ENCODE data around the gene ALKBH2. TPM values are rescaled to one million over a fixed set of nuclear protein-coding genes. Genes with fewer than 3 reads are reported as not detected.

The ALKBH2 gene
- 20.2 and 24.8 TPM in 2 replicates for total RNA-seq

GRCh38 chr12:109093022-109093918, at the start of gene ALKBH2:
ALKBH2 (minus strand) TSS chr12:109093472; CDS start chr12:109092786, 686 bp downstream.

GRCh38 chr12:109115758-109116610, 22.7 kb upstream of the ALKBH2 start, which contains the start of gene ACACB:
ACACB (plus strand) TSS chr12:109116587; CDS start chr12:109139406, 22,819 bp downstream.

GRCh38 chr12:109097435-109098182, 4.3 kb upstream of the ALKBH2 start, which contains the start of gene UNG:
UNG (plus strand) TSS chr12:109097597; CDS start chr12:109097680, 83 bp downstream.

DNA sequence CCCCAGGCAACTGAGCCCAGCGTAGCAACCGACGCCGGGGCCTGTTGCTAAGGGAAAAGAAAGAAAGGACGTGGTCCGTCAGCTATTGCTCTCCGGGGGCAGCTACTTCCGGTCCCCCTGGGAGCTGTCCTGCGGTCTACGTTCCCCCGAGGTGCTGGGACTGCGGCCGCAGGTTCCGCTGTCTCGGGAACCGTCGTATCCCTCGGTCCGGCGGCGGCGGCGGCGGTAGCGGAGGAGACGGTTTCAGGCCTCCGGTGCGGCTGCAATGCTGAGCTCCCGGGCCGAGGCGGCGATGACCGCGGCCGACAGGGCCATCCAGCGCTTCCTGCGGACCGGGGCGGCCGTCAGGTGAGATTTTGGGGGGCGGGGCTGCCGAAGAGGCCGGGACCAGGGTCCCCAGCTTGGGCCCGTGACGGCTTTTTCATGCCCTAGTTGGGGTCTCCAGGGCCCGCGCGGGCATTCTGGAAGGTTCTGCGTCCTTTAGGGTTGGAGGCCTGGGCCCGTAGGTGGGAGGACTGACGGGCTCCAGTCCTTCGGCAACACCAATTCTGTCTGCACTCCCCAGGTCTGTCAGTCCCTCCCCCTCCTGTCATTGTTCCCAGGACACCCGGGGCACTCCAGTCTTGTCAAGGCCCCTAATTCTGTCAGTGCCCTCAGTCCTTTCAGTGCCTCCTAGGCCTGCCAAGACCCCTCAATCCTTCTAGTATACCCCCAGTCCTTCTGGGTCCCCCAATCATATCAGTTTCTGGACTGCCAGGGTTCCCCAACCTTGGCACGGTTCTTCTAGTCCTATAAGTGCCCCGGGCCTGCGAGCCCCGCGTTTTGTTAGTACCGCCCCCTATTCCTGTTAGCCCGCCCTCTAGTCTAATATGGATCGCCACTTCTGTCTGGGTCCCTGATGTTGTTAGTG, 40.6 kb downstream of the ALKBH2 start, which contains the start of gene USP30:
Gene USP30, plus strand, starts transcription at position 163 of the 910 bp plus-strand sequence. Its CDS starts 103 bp downstream, at position 266.

Other genes starting within 250 kb of the ALKBH2 start
- 11.7 and 12.8 TPM in 2 replicates for gene SSH1, start 235.9 kb downstream of the ALKBH2 start, total RNA-seq
- gene DAO, start 213.4 kb downstream of the ALKBH2 start, total RNA-seq, result not detected in 2 replicates
- gene SVOP, start 72.4 kb downstream of the ALKBH2 start, total RNA-seq, result not detected in 2 replicates
- 10.1 and 11.0 TPM in 2 replicates for gene USP30, start 40.9 kb downstream of the ALKBH2 start, total RNA-seq
- 78.5 and 80.0 TPM in 2 replicates for gene UNG, start 4.1 kb upstream of the ALKBH2 start, total RNA-seq
- gene ACACB, start 23.1 kb upstream of the ALKBH2 start, total RNA-seq, result 1.7 and 2.5 TPM in 2 replicates
- not detected in 2 replicates for gene FOXN4, start 215.8 kb upstream of the ALKBH2 start, total RNA-seq

Measured in bronchus fibroblast of lung (primary cell).